GM19025 (cell line): ENCODE measurements around the gene CACNA1C.

ENCODE experiments used
- ATAC-seq: cut with Tn5 transposase; IDR thresholded peaks from one replicate; pipeline ENCODE4 v1.9.1; 2021; ENCODE audit warnings: mild to moderate bottlenecking, low read depth, moderate library complexity; ENCODE audit not compliant: unreplicated experiment

CACNA1C gene

GRCh38 chr12:2165021-2165420, 112.2 kb downstream of the CACNA1C start:
- no peak for ATAC-seq

- ATAC-seq, result no peak
Observed at GRCh38 chr12:2165927-2166326, 113.1 kb downstream of the CACNA1C start.

DNA sequence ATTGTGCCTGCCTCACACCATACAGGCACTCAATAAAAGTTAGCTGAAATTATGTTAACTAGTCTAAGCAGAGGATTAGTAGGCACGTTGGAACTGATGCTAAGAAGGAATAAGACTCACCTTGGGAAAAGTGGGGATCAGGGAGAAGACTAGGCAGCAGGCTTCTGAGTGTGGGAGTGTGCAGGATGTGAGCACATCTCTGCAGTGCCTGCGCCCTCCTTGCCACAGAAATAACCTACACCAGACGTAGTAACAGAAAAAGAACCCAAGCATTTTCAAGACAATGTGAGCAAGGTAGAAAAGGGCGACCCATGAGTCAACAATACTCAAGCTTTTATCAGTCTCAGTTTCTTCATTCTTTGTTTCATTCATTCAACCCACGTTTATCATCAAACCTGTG, 113.9 kb downstream of the CACNA1C start:
- no peak for ATAC-seq

- ATAC-seq, result no peak
Observed at GRCh38 chr12:2167231-2167630, 114.4 kb downstream of the CACNA1C start.

DNA sequence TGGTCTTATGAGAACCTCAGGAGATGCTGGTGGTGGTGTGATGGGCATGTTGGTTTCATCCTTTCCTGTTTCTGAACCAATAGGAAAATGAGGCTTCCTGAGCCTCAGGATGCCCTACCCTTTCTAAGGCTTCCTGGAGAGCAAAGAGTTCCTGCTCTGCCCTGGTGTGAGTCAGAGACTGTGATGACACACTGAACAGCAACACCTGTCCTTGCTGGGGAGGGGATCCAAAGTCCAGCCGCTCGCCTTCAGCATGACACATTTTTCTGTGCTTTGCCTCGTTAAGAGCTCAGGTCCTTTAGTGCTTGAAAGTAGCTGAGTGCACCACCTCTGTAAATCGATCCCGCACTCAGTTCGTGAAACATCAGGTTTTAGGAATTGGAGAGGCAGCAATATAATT, 116.0 kb downstream of the CACNA1C start:
- ATAC-seq, result no peak

GRCh38 chr12:2169489-2169888, 116.7 kb downstream of the CACNA1C start:
- ATAC-seq, result no peak

DNA sequence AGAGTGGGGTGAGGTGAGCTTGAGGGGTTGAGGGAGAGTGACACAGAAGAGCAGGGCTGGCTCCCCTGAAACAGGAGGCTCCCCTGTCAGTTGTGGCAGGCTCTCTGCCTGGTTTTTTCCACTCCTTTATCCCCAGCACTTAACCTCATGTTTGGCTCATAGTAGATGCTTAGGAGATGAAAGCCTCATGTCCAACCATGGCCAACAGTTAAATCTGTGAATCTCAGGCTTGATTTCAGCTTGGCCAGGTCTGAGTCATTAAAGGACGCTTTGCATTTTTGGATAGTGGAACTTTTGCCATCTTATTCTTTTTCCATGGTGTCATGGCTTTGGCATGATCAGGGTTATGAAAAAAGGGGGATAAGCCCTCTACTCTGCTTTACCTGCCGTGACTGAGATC, 117.2 kb downstream of the CACNA1C start:
- ATAC-seq, result no peak

DNA sequence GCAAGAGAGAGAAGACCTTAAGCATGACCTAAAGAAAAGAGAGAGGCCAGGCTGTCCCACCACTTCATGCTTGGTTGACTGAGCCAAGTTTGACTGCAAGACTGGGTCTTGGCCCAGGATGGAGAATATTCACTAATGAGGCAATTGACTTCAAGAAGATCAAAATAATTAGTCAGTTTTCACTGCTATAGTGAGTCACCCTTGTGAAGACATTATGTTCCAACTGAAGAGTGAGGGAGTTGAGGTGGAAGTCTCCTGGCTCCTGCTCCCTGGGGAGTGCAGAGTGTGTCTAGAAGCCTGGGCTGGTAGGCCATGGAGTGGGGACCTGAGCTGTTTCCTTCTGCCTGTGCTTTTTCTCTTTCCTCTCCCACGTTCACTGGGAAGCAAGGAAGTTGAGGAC, 117.6 kb downstream of the CACNA1C start:
- ATAC-seq, result no peak

DNA sequence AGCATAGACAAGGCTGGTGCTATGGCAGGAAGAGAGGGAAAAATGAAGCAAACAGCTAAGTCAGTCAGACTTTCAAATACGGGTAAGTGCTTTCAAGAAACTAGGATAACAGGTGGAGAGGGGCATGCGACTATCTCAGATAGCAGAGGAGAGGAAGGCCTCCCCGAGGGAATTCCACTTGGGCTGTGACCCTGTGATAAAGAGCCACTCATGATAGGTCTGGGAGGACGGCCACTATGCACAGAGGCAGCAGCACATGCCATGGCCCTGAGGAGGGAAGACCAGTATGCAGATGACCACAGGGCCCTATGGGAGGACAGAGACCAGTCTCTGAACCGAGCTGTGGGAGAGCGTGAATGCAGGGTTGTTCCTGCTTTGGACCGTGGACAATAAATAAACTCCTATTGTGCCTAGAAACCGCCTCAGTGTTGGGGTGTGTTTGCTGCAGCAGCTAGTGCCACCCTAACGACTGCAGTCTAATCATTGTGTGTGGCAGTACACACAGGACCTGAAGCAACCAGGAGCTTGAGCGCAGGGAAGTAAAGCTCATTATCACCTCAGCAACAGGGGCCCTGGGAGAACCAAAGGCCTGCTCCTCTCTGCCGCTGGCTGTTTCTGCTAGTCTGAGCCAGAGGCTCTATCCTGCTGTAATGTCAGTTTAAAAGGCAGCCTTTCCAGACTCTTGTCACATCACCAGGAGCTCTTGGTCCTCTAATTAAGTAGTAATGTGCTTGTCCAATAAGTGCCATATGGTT, 119.1 kb downstream of the CACNA1C start:
- no peak for ATAC-seq

- no peak for ATAC-seq
Observed at GRCh38 chr12:2172491-2173214, 119.9 kb downstream of the CACNA1C start.

- ATAC-seq, result no peak
Observed at GRCh38 chr12:2173971-2174370, 121.2 kb downstream of the CACNA1C start.

- ATAC-seq, result no peak
Observed at GRCh38 chr12:2177003-2177402, 124.2 kb downstream of the CACNA1C start.

GRCh38 chr12:2177751-2178150, 125.0 kb downstream of the CACNA1C start:
- no peak for ATAC-seq

DNA sequence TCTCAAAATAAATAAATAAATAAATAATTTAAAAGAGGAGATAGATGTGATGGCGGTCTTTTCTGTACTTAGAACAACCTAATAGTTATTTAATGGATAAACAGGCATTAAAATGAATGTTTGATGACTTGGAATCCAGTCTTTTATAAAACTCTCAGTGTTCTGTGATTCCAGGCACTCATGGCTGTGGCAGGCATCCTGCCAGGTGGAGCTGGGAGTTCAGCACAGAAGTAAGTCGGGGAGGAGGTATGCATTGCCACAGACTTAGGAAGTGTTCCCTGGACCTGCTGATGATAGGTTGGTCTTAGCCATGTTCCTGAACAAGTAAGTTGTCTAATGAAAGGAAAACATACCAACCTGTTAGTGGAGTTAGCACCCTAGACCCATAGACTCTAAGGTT, 126.3 kb downstream of the CACNA1C start:
- ATAC-seq, result no peak

DNA sequence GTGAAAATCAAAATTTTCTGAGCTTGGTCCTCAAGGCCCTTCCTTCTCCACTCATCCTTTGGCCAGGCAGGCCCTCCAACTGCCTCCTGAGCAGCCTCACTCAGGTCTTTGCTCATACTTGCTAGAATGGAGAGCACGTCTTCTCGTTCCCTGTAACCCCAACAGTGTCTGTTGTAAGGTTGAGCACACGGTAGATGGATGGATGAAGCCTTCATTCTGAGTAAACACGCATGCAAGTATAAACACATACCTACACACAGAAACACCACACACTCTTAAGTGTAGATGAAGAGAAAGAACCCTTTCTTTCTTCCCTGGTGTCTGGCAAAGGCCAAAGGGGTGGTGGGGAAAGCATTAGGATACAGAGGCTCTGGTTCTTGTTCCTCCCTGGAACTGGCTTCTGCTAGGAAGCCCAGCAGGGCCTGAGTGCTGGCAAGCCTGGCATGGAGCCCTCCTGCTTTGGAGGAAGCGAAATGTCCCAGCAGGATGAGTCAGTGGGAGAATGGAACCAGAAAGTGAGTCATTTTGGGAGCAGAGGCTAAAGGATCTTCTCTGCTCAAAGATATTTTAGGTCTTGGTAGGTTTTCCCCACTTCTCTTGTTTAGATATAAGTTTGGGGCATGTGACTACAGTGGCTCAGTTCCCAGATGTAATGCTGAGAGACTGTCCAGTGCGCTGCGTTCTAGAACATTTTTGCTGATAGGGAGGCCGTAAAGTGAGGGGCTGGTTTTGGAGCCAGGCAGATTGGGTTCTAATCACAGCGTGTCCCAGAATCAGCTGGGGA, 127.4 kb downstream of the CACNA1C start:
- no peak for ATAC-seq

GRCh38 chr12:2180737-2181082, 127.9 kb downstream of the CACNA1C start:
- no peak for ATAC-seq

DNA sequence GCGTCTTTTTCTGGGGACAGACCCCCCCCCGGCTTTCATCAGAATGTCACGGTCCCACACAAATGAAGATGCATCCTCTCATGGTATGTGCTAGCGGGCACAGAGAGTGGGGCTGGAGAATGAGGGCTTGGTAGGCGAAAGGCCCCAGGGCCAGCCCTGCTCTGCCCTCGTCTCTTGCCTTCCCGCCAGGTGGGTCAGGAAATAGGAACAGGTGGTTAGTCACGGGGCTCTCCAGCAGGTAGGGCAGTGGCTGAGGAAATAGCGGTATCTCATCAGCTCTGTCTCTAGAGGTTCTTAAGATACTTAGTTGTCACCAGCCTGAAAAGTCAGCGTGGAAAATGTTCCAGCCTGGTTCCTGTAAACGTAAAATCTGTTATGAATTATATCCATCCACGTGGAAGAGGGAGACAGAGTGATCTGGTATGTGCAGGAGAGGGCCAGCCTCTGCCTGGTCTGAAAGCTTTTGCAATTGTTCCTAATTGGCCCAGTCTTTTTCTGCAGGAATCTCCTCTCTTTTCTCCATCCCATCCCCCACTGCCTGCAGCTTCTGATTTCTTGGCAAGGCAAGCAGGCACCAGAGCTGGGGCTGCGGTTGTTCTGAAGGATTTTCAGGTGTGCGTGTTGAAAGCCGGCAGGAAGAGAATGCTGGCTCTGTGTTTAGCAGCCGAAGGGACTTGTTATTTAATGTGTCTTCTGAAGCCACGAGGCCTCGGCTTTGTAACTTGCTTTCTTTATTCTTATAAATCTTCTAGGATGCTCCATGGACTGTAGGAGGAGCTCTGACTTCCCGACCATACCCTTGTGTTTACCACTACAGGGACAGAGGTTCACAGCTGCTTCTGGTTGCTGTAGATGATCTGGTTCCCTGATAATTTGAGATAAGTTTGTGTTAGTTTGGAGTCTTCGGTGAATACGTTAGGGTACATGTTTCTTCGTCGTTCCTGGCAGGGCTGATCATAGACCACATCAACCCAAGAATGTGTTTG, 131.1 kb downstream of the CACNA1C start:
- no peak for ATAC-seq

DNA sequence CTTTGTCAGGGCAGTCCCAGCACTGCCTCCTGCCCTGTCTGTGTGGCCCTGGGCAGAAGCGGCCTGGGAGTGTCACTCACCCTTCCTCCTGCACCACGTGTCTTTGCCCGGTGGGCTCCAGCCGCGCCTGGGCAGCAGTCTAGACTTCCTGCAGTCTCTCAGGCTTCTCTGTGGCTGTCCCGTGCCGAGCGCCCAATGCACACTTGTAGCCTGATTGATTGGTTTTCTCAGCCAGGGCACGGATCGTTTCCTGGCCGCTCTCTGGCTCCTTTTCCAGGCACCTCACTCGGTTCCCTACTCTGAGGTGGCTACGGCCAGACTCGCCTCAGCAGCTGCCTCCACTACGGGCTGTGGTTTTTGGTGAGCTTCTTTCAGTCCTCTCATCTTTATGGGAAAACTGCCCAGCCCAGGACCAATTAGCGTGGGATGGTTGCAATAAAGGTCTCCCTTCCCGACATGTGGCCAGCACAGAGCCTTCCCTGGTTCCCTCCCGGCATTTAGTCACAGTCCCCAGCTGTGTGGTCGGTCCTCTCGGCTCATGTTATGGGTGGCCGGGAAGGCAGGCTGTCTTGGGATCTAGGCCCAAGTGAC, 133.1 kb downstream of the CACNA1C start:
- no peak for ATAC-seq

- no peak for ATAC-seq
Observed at GRCh38 chr12:2187195-2187945, 134.6 kb downstream of the CACNA1C start.
